Activated naive CD8-positive, alpha-beta T cell treated with anti-CD3 and anti-CD28 coated beads, Interleukin-2, amount 50 U/mL, for 24 hours (primary cell): Measurements from ENCODE around the gene SRGAP2C.
"Not testable (repeated sequence)": the region's sequence is repeated elsewhere in the genome, so short reads cannot be mapped to it uniquely, and the experiment has no call there.

Experiments
- ATAC-seq: fragments of 150-1000 bp; cut with Tn5 transposase; one replicate; pipeline ENCODE4 v1.10.0; 2021
- DNase-seq: peaks from one replicate; pipeline ENCODE4 v3.0.0; 2021
- H3K27ac Mint-ChIP-seq: one replicate; pipeline ENCODE4 v1.8.0; 2021; ENCODE audit warnings: mild to moderate bottlenecking, mixed read lengths
- H3K27me3 Mint-ChIP-seq: one replicate; pipeline ENCODE4 v1.8.0; 2021; ENCODE audit warnings: mixed read lengths
- H3K36me3 Mint-ChIP-seq: one replicate; pipeline ENCODE4 v1.8.0; 2021; ENCODE audit warnings: low read depth, mixed read lengths
- H3K4me1 Mint-ChIP-seq: one replicate; pipeline ENCODE4 v1.8.0; 2021; ENCODE audit warnings: mixed read lengths
- H3K4me3 Mint-ChIP-seq: one replicate; pipeline ENCODE4 v1.8.0; 2021; ENCODE audit warnings: mild to moderate bottlenecking, moderate library complexity, mixed read lengths
- H3K9me3 Mint-ChIP-seq: one replicate; pipeline ENCODE4 v1.8.0; 2021; ENCODE audit warnings: mixed read lengths

The SRGAP2C gene

DNA sequence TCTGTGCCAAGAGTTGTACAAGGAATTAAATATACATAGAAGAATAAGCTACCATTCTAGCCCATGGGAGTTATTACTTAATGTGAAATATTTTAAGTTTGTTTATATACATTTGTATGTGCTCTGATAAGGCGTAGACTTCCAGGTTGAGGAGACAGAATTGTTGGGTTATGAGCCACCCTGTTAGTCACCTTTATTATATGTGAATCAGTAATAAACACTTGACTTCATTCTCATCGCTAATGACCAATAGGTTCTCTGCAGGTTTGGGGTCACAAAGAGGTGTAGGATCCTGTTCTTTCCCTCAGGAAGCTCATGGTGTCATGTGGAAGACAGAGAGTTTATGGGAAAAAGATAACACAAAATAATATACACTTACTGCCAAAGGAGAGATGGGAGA, 117.1 kb downstream of the SRGAP2C start:
- H3K4me3 Mint-ChIP-seq, H3K36me3 Mint-ChIP-seq, H3K27me3 Mint-ChIP-seq, H3K27ac Mint-ChIP-seq, H3K9me3 Mint-ChIP-seq, DNase-seq, H3K4me1 Mint-ChIP-seq, ATAC-seq: not testable (repeated sequence)

- DNase-seq, H3K4me3 Mint-ChIP-seq, H3K36me3 Mint-ChIP-seq, ATAC-seq, H3K27ac Mint-ChIP-seq, H3K27me3 Mint-ChIP-seq, H3K9me3 Mint-ChIP-seq, H3K4me1 Mint-ChIP-seq: not testable (repeated sequence)
These were observed 123.0 kb downstream of the SRGAP2C start for GRCh38 chr1:121307759-121308158.

- not testable (repeated sequence) for H3K4me3 Mint-ChIP-seq, H3K4me1 Mint-ChIP-seq, H3K9me3 Mint-ChIP-seq, ATAC-seq, H3K27ac Mint-ChIP-seq, DNase-seq, H3K27me3 Mint-ChIP-seq, H3K36me3 Mint-ChIP-seq
These were observed 130.7 kb downstream of the SRGAP2C start for GRCh38 chr1:121315509-121315908.

- H3K27me3 Mint-ChIP-seq, DNase-seq, H3K4me3 Mint-ChIP-seq, H3K27ac Mint-ChIP-seq, H3K36me3 Mint-ChIP-seq, H3K9me3 Mint-ChIP-seq, ATAC-seq, H3K4me1 Mint-ChIP-seq: not testable (repeated sequence)
These were observed 131.3 kb downstream of the SRGAP2C start for GRCh38 chr1:121316081-121316480.

DNA sequence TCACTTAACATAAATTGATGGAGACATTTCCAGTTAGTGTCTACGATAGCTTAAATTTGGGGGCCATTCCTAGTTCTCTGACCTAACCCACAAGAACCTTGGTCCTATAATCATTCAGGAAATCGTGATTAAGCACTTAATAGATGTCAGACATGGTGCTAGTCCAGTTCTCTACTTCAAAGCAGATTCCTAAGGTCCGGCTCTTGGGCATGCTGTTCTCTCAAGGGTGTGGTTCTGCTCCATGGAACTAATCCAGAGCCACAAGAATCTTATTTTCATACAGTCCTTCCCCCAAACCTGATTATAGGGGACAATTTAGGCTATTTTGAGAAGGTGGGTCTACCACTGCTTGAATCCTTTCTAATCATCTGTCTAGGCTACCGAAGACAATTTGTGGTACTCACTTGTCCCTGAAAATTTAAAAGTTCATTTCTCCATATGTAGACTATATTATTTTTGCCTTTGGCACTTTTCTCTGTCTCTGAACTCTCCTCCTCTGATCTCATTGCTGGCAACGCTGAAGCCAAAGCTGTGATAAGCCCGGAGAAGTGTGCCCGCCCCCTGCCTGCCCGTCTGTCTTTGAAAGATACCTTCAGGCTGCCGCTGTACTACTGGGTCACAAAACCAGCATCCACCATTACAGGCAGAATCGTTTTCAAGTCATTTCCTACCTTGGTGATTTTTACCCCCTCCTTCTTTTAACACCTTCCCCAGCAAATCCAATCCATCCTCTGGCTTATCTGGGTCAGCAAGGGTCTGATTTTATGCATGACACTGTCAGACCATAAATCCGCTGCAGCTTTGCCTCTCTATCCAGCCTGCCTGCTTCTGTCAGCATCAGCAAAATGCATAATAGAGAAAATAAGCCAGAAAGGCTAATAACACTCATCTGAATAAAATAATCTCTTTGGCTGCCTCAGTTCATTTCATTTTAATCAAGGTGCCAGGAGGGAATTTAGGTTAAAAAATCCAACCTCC, 133.0 kb downstream of the SRGAP2C start:
- not testable (repeated sequence) for H3K9me3 Mint-ChIP-seq, H3K27ac Mint-ChIP-seq, H3K4me1 Mint-ChIP-seq, H3K36me3 Mint-ChIP-seq, ATAC-seq, H3K4me3 Mint-ChIP-seq, DNase-seq, H3K27me3 Mint-ChIP-seq

GRCh38 chr1:121318687-121319086, 133.9 kb downstream of the SRGAP2C start:
- H3K27me3 Mint-ChIP-seq, DNase-seq, H3K4me1 Mint-ChIP-seq, H3K9me3 Mint-ChIP-seq, H3K4me3 Mint-ChIP-seq, H3K27ac Mint-ChIP-seq, H3K36me3 Mint-ChIP-seq, ATAC-seq: not testable (repeated sequence)

- not testable (repeated sequence) for ATAC-seq, H3K9me3 Mint-ChIP-seq, H3K4me3 Mint-ChIP-seq, H3K36me3 Mint-ChIP-seq, DNase-seq, H3K27me3 Mint-ChIP-seq, H3K4me1 Mint-ChIP-seq, H3K27ac Mint-ChIP-seq
These were observed 136.9 kb downstream of the SRGAP2C start for GRCh38 chr1:121321660-121322059.

GRCh38 chr1:121324726-121325125, 140.0 kb downstream of the SRGAP2C start:
- not testable (repeated sequence) for H3K36me3 Mint-ChIP-seq, H3K4me1 Mint-ChIP-seq, H3K27me3 Mint-ChIP-seq, DNase-seq, H3K27ac Mint-ChIP-seq, ATAC-seq, H3K9me3 Mint-ChIP-seq, H3K4me3 Mint-ChIP-seq

DNA sequence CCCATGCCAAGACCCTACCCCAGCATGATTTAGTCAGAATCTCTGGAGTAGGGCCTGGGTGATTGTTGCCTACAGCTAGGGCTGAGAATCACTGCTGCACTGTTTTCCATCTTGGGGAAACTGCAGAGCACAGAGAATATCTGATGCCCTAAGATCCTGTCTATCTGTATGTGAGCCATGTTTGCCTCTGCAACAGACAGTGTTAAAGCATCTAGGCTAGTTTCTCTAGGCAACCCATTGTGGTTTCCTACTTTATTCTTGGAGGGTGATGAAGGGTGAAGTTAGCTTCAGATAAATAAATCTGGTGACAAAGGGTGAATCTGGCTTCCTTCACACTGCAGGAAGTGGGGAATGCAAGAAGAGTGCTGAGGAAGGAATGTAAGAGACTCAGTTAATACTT, 147.4 kb downstream of the SRGAP2C start:
- H3K27me3 Mint-ChIP-seq, ATAC-seq, DNase-seq, H3K4me3 Mint-ChIP-seq, H3K36me3 Mint-ChIP-seq, H3K4me1 Mint-ChIP-seq, H3K9me3 Mint-ChIP-seq, H3K27ac Mint-ChIP-seq: not testable (repeated sequence)

- not testable (repeated sequence) for H3K4me1 Mint-ChIP-seq, DNase-seq, H3K27ac Mint-ChIP-seq, H3K4me3 Mint-ChIP-seq, ATAC-seq, H3K36me3 Mint-ChIP-seq, H3K27me3 Mint-ChIP-seq, H3K9me3 Mint-ChIP-seq
These were observed 148.1 kb downstream of the SRGAP2C start for GRCh38 chr1:121332599-121333562.

GRCh38 chr1:121337958-121338357, 153.2 kb downstream of the SRGAP2C start:
- H3K27ac Mint-ChIP-seq, H3K9me3 Mint-ChIP-seq, DNase-seq, H3K36me3 Mint-ChIP-seq, H3K4me1 Mint-ChIP-seq, H3K27me3 Mint-ChIP-seq, H3K4me3 Mint-ChIP-seq: not testable (repeated sequence)
- peak; percentile 93 for ATAC-seq

DNA sequence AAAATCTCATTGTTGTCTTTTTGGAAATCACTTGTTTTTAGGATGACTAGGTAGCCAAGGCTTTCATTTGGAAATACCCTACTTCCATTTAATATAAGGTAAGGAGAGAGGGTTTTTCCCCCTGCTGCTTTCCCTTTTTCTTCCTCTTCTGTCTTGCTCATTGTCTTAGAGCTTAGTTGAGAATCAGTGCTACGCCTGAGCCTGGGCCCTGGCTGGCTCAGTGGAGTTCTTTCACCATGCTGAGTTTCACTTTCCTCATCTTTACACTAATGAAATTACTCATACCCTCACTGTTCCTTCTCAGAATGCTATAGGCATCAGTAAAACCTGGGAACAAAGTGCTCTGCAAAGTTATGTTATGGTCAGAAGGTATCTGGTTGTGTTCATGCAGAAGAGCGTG, 154.8 kb downstream of the SRGAP2C start:
- DNase-seq, H3K27me3 Mint-ChIP-seq, H3K4me1 Mint-ChIP-seq, H3K36me3 Mint-ChIP-seq, H3K27ac Mint-ChIP-seq, H3K9me3 Mint-ChIP-seq, H3K4me3 Mint-ChIP-seq: not testable (repeated sequence)
- peak; percentile 90 for ATAC-seq

GRCh38 chr1:121343311-121343906, 158.6 kb downstream of the SRGAP2C start:
- H3K4me1 Mint-ChIP-seq, DNase-seq, ATAC-seq, H3K27ac Mint-ChIP-seq, H3K4me3 Mint-ChIP-seq, H3K9me3 Mint-ChIP-seq, H3K27me3 Mint-ChIP-seq, H3K36me3 Mint-ChIP-seq: not testable (repeated sequence)

- H3K36me3 Mint-ChIP-seq, ATAC-seq, DNase-seq, H3K27me3 Mint-ChIP-seq, H3K9me3 Mint-ChIP-seq, H3K4me1 Mint-ChIP-seq, H3K4me3 Mint-ChIP-seq, H3K27ac Mint-ChIP-seq: not testable (repeated sequence)
These were observed 159.6 kb downstream of the SRGAP2C start for GRCh38 chr1:121344355-121344754.
